ENCODE results near the gene SHC4. TPM values are rescaled to one million over a fixed set of nuclear protein-coding genes. Genes with fewer than 3 reads are reported as not detected.

Gene SHC4, protein sequence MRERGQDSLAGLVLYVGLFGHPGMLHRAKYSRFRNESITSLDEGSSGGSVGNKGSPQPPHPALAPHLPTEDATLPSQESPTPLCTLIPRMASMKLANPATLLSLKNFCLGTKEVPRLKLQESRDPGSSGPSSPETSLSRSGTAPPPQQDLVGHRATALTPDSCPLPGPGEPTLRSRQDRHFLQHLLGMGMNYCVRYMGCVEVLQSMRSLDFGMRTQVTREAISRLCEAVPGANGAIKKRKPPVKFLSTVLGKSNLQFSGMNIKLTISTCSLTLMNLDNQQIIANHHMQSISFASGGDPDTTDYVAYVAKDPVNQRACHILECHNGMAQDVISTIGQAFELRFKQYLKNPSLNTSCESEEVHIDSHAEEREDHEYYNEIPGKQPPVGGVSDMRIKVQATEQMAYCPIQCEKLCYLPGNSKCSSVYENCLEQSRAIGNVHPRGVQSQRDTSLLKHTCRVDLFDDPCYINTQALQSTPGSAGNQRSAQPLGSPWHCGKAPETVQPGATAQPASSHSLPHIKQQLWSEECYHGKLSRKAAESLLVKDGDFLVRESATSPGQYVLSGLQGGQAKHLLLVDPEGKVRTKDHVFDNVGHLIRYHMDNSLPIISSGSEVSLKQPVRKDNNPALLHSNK
- total RNA-seq (2011; cell fraction: chromatin; rRNA removed; ENCODE audit: low replicate concordance): 2.0 and 3.6 TPM in 2 replicates
- 1.4 and 2.0 TPM in 2 replicates for total RNA-seq (2011; cell fraction: nucleolus; rRNA removed)
- total RNA-seq (2011; cell fraction: nucleoplasm; rRNA removed): 2.9 and 3.5 TPM in 2 replicates
- total RNA-seq (2014; rRNA removed) (0.24 and 0.73 TPM in 2 replicates), total RNA-seq (2014; rRNA removed; fragmentation: Illumina TruSeq; extraction: Trizol) (0.55 and 0.89 TPM in 2 replicates), total RNA-seq (2015; rRNA removed; fragmentation: Illumina TruSeq; extraction: Trizol) (0.45 and 0.69 TPM in 2 replicates), total RNA-seq (2021) (0.40 and 0.51 TPM in 2 replicates), polyA plus RNA-seq (2011; rRNA removed) (1.2 and 1.6 TPM in 2 replicates), polyA plus RNA-seq (2014; fragmentation: Illumina TruSeq; extraction: Trizol) (0.43 and 0.89 TPM in 2 replicates), polyA plus RNA-seq (2014; fragmentation: Nextera tagmentation; extraction: Ambion mirVana) (1 to 10 TPM in 1 of 2 experiments, under 1 TPM in 1; 0.67 to 1.0 TPM), polyA plus RNA-seq (2014; rRNA removed) (0.52 and 1.1 TPM in 2 replicates), polyA minus RNA-seq (2011; rRNA and poly(A)+ RNA removed) (2.6 and 3.5 TPM in 2 replicates), Bru-seq, nascent RNA (percentile 32 among the genes with signal in this experiment), BruChase-seq, experiment 1, labeled RNA remaining after a 2-hour chase (percentile 26 among the genes with signal in this experiment), BruChase-seq, experiment 2, labeled RNA remaining after a 6-hour chase (percentile 25 among the genes with signal in this experiment)
- polyA plus RNA-seq (2011; cell fraction: cytosol; rRNA removed): 0.42 and 0.96 TPM in 2 replicates
- 4.1 and 4.8 TPM in 2 replicates for polyA plus RNA-seq (2011; cell fraction: nucleus; rRNA removed)
- 0.70 and 0.73 TPM in 2 replicates for polyA plus RNA-seq (2012)
- not detected in 2 replicates for polyA minus RNA-seq (2011; cell fraction: cytosol; rRNA and poly(A)+ RNA removed)
- polyA minus RNA-seq (2011; cell fraction: nucleus; rRNA and poly(A)+ RNA removed): 1.5 and 4.1 TPM in 2 replicates
- long read RNA-seq, experiment 1, partial matches to known transcripts: 0 of 4 reads
- long read RNA-seq, experiment 1, other reads (novel, unspliced or antisense): 4 of 4 reads
- long read RNA-seq, experiment 2: 0 reads
- long read RNA-seq, experiment 3, partial matches to known transcripts: 0 of 4 reads
- long read RNA-seq, experiment 3, other reads (novel, unspliced or antisense): 4 of 4 reads

DNA sequence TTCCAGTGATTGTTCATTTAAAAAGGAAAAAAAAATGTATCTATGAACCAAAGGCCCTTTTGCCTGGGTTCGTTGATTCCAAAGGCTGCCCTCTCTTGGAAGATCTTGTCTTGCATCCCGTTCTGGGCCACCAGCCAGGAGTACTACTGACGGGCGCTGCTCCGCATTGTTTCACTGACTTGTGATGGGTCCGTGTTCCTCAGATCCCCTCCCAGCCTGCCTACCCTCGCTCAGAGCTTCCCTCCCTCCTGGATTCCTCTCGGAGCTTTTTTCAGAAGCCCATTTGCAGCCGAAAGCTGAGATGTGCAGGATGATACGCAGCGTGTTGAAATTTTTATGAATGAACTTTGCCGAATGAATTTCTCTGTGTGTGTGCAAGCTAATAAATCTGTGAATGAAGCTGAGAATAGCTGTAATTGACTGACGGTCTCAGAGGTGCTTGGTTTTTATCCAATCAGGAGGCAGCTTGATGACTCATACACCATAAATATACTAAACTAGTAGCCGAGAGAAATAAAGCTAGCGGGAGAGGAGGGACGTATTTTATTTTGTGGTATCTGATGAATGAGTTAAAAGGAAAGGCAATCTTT lies at the start of gene SHC4:
SHC4 (minus strand) TSS at position 396 of the 590 bp plus-strand sequence. CDS start 904 bp downstream, outside the sequence.
- Histone ChIP-seq H3K4me1 (replicated peaks in 1 of 2; ENCODE audit: control insufficient read depth in 2 of 2, insufficient read depth in 2 of 2, low read length in 2 of 2) (peaks cover 4 to 12% of the 10 kb centered on the region in 2 experiments; a peak in 4 of 5 replicates), H3K9ac (ENCODE audit: insufficient read depth in 1 of 2, low read depth in 2 of 2, low read length in 2 of 2) (peak within 1 kb of the TSS in 1 of 2 experiments; percentile 64; a peak in 2 of 4 replicates), H3K27ac (ENCODE audit: extremely low read depth, low read depth, low read length) (no peak within 1 kb of the TSS), H4K20me1 (replicated peaks; ENCODE audit: control insufficient read depth, insufficient read depth, low read length) (no peaks in the 10 kb centered on the region), H2AFZ (ENCODE audit: low read depth, low read length) (peak within 1 kb of the TSS; percentile 60), H3K27me3 (ENCODE audit: control insufficient read depth in 2 of 2, insufficient read depth in 2 of 2, low read length in 2 of 2) (peaks cover 29 to 44% of the 10 kb centered on the region in 2 experiments), H3K9me3 (replicated peaks; ENCODE audit: control insufficient read depth, insufficient read depth, low read depth, low read length) (no peaks in the 10 kb centered on the region), H3K4me2 (ENCODE audit: insufficient read depth, low read length) (peak within 1 kb of the TSS; percentile 66), H3K4me3 (peak within 1 kb of the TSS; percentile 16; the same call in 1 of the 2 replicates), H3K9me1 (ENCODE audit: control insufficient read depth, insufficient read depth, low read length) (no peaks in the 10 kb centered on the region), H3K79me2 (ENCODE audit: control insufficient read depth, insufficient read depth, low read length) (no peaks in the 10 kb centered on the region), H3K36me3 (ENCODE audit: control insufficient read depth, insufficient read depth, low read length) (no peaks in the 10 kb centered on the region)
- WGBS (ENCODE audit: insufficient coverage, low coverage, missing lambda C conversion rate): 2% methylated on average over 16 of the region's 16 CpGs
- intact Hi-C loops (cut with micrococcal nuclease) (no loop called here), in situ Hi-C loops (cut with MboI) (loop anchor here (5.0 kb wide), 1 partner anchor 96 kb away; no protein-coding TSS in a partner anchor)
- FAIRE-seq (peak; percentile 6), DNase-seq (ENCODE audit: extremely low read depth in 1 of 4, low spot score in 3 of 4) (peak; percentile 42 to 61 (median 54)), ATAC-seq (peak; percentile 60)
- BruUV-seq (replicated peaks): no TSS peak
- ChIA-PET POLR2A (interaction anchor here (0.7 to 3.2 kb wide), 2 partner anchors 12 to 439 kb away, joined by 3 to 12 read pairs; no protein-coding TSS in a partner anchor), CTCF (ENCODE audit: low intra/inter-chr PET ratio) (interaction anchor here (1.0 kb wide), 1 partner anchor 102 kb away, joined by 3 read pairs; no protein-coding TSS in a partner anchor)
- TF ChIP-seq, protein P1, sequence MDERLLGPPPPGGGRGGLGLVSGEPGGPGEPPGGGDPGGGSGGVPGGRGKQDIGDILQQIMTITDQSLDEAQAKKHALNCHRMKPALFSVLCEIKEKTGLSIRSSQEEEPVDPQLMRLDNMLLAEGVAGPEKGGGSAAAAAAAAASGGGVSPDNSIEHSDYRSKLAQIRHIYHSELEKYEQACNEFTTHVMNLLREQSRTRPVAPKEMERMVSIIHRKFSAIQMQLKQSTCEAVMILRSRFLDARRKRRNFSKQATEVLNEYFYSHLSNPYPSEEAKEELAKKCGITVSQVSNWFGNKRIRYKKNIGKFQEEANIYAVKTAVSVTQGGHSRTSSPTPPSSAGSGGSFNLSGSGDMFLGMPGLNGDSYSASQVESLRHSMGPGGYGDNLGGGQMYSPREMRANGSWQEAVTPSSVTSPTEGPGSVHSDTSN (CRISPR knock-in tag; IDR thresholded peaks at IDR 0.05; ENCODE audit: low read depth): no peak
- TF ChIP-seq, protein P1 (tag; conservative IDR thresholded peaks at IDR 0.05; ENCODE audit: low read depth): 0 out of 2 replicates have a peak, but pooled peaks have one; percentile 29
- TF ChIP-seq PHF21A (IDR thresholded peaks at IDR 0.05; ENCODE audit: borderline replicate concordance, low read depth) (peak; percentile 83; the same call in 1 of the 2 replicates), MEF2A (IDR thresholded peaks at IDR 0.05; ENCODE audit: control insufficient read depth, low read depth, low read length) (0 out of 2 replicates have a peak, but pooled peaks have one; percentile 23), TRIM24 (IDR thresholded peaks at IDR 0.05) (no peak), MAZ (CRISPR knock-in tag; conservative IDR thresholded peaks at IDR 0.05 in 1 of 2, IDR thresholded peaks at IDR 0.05 in 1 of 2) (no peak), JUN (IDR thresholded peaks at IDR 0.05; ENCODE audit: borderline replicate concordance, low read depth, low read length) (0 out of 2 replicates have a peak, but pooled peaks have one; percentile 21), JUN (CRISPR knock-in tag; IDR thresholded peaks at IDR 0.05; ENCODE audit: borderline replicate concordance) (no peak)
- TF ChIP-seq, protein P2, sequence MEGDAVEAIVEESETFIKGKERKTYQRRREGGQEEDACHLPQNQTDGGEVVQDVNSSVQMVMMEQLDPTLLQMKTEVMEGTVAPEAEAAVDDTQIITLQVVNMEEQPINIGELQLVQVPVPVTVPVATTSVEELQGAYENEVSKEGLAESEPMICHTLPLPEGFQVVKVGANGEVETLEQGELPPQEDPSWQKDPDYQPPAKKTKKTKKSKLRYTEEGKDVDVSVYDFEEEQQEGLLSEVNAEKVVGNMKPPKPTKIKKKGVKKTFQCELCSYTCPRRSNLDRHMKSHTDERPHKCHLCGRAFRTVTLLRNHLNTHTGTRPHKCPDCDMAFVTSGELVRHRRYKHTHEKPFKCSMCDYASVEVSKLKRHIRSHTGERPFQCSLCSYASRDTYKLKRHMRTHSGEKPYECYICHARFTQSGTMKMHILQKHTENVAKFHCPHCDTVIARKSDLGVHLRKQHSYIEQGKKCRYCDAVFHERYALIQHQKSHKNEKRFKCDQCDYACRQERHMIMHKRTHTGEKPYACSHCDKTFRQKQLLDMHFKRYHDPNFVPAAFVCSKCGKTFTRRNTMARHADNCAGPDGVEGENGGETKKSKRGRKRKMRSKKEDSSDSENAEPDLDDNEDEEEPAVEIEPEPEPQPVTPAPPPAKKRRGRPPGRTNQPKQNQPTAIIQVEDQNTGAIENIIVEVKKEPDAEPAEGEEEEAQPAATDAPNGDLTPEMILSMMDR (IDR thresholded peaks at IDR 0.05 in 2 of 3, conservative IDR thresholded peaks at IDR 0.05 in 1 of 3; ENCODE audit: insufficient read depth in 2 of 3, low read depth in 1 of 3, low read length in 3 of 3): peak in 2 of 3 experiments; percentile 26 to 27; a peak in 2 of 6 replicates

All from K562 (cell line).